Panc1 (cell line): ENCODE measurements around the gene IGIP. TPM values are rescaled to one million over a fixed set of nuclear protein-coding genes. Genes with fewer than 3 reads are reported as not detected.
A peak's percentile ranks its signal among the peaks of the same experiment; 100 is the strongest.

ENCODE experiments used
- ATAC-seq: fragments of 200-7000 bp; cut with Tn5 transposase; 2 replicates; pipeline ENCODE4 v1.9.1; 2020; ENCODE audit warnings: mild to moderate bottlenecking, moderate library complexity
- BruUV-seq: library from RNA; stranded (reverse); fragments of 400-500 nt; replicated peaks from 2 replicates; lab custom pipeline; 2021; lab: Mats Ljungman, UMichigan
- CTCF ChIA-PET: fragments of 300-600 bp; sonication (Branson Sonifier 250); formaldehyde crosslinking; loops from one replicate; lab custom pipeline; 2022; ENCODE audit warnings: antibody characterized with exemption; lab: Charles Lee
- POLR2A ChIA-PET: fragments of 300-600 bp; sonication (Branson Sonifier 250); formaldehyde crosslinking; loops from one replicate; lab custom pipeline; 2022; ENCODE audit warnings: antibody characterized with exemption; lab: Charles Lee
- DNase-seq: peaks from one replicate; pipeline ENCODE4 v3.0.0-alpha.2; 2010; ENCODE audit warnings: low read depth, low spot score
- H3K27ac ChIP-seq: 2 replicates; pipeline ENCODE4 v1.5.1; 2011; ENCODE audit warnings: mild to moderate bottlenecking, low read length, inconsistent platforms
- H3K27me3 ChIP-seq: fragments of 200-500 bp; sonication (Bioruptor generic); 2 replicates; pipeline ENCODE4 v1.6.0; 2014; ENCODE audit warnings: low read length, inconsistent platforms; ENCODE audit not compliant: control insufficient read depth, insufficient read depth
- H3K36me3 ChIP-seq: fragments of 200-500 bp; sonication (Bioruptor generic); 2 replicates; pipeline ENCODE4 v1.5.1; 2014; ENCODE audit warnings: inconsistent platforms, mild to moderate bottlenecking, low read length, moderate library complexity; ENCODE audit not compliant: control insufficient read depth, insufficient read depth
- H3K4me1 ChIP-seq: 2 replicates; pipeline ENCODE4 v1.5.1; 2011; ENCODE audit warnings: inconsistent platforms, mild to moderate bottlenecking, low read length, moderate library complexity; ENCODE audit not compliant: control insufficient read depth, insufficient read depth
- H3K4me3 ChIP-seq, 2 experiments: 2 replicates each; pipeline ENCODE4 v1.5.1; 2011 to 2012; ENCODE audit warnings: low read depth in 2 of 2, low read length in 2 of 2, mild to moderate bottlenecking in 2 of 2, inconsistent platforms in 1 of 2, moderate library complexity in 1 of 2
- H3K9me3 ChIP-seq: fragments of 200-500 bp; sonication (Bioruptor generic); 2 replicates; pipeline ENCODE4 v1.5.1; 2014; ENCODE audit warnings: low read depth, mild to moderate bottlenecking, inconsistent platforms, low read length, moderate library complexity; ENCODE audit not compliant: control insufficient read depth, insufficient read depth
- CTCF ChIP-seq: fragments of 450-650 bp; IDR thresholded peaks from 2 replicates; pipeline ENCODE4 v1.5.1; 2017; ENCODE audit warnings: mild to moderate bottlenecking
- POLR2AphosphoS5 ChIP-seq: IDR thresholded peaks from 2 replicates; pipeline ENCODE4 v1.6.1; 2012; ENCODE audit warnings: mild to moderate bottlenecking, low read depth, low read length, moderate library complexity
- REST ChIP-seq, 2 experiments: IDR thresholded peaks; 2 replicates each; pipeline ENCODE4 v1.6.1; 2011 to 2012; ENCODE audit warnings: low read depth in 2 of 2, control low read depth in 1 of 2, low read length in 1 of 2, mild to moderate bottlenecking in 1 of 2, moderate library complexity in 1 of 2; ENCODE audit not compliant: insufficient read depth in 1 of 2
- SIN3A ChIP-seq: IDR thresholded peaks from 2 replicates; pipeline ENCODE4 v1.6.1; 2012; ENCODE audit warnings: low read depth, mild to moderate bottlenecking, low read length, moderate library complexity, borderline replicate concordance; ENCODE audit not compliant: insufficient read depth
- TCF7L2 ChIP-seq: IDR thresholded peaks from 2 replicates; pipeline ENCODE4 v1.6.1; 2011; ENCODE audit warnings: mild to moderate bottlenecking, low read depth, low read length, inconsistent platforms
- in situ Hi-C: cut with HindIII; loops from 2 replicates; pipeline ENCODE4 v1.10.0; 2016; ENCODE audit warnings: low sequenced_read_pairs, low pct_unique_long_range_greater_than_20kb
- intact Hi-C: fragments of 100-400 bp; cut with micrococcal nuclease; formaldehyde crosslinking; loops from one replicate; pipeline ENCODE4 v1.10.0; 2022; ENCODE audit not compliant: unreplicated experiment
- total RNA-seq: library from RNA; stranded (reverse); gene quantifications from one replicate; pipeline ENCODE4 v1.2.1, GENCODE V29; 2021; ENCODE audit not compliant: unreplicated experiment

Gene IGIP
- total RNA-seq, 1 experiment from 2014 or later: 7.7 TPM

GRCh38 chr5:140108093-140109017 is 17.4 kb upstream of the IGIP start:
- intact Hi-C loops: no loop called here
- ATAC-seq (peak; percentile 16; the same call in 1 of the 2 replicates), DNase-seq (no peak)
- Histone ChIP-seq H3K27ac (peak overlapping the region; percentile 96), H3K27me3 (no peaks in the 10 kb centered on the region), H3K36me3 (no peaks in the 10 kb centered on the region; the same call in 1 of the 2 replicates), H3K4me3 (peak overlapping the region; percentile 87 to 93), H3K4me1 (peaks cover 42% of the 10 kb centered on the region), H3K9me3 (no peaks in the 10 kb centered on the region)
- in situ Hi-C loops: no loop called here
- ChIA-PET POLR2A (interaction anchor here (0.6 kb wide), 1 partner anchor 69 kb away, joined by 6 read pairs; no protein-coding TSS in a partner anchor), CTCF (interaction anchor here (0.6 kb wide), 4 partner anchors 30 to 108 kb away, joined by 3 to 5 read pairs (median 4); no protein-coding TSS in a partner anchor)
- TF ChIP-seq POLR2AphosphoS5 (no peak), SIN3A (0 out of 2 replicates have a peak, but pooled peaks have one; percentile 15)
- BruUV-seq: no TSS peak

- ChIA-PET CTCF (no interaction called here), POLR2A (no interaction called here)
- TF ChIP-seq SIN3A (no peak; the same call in 1 of the 2 replicates), POLR2AphosphoS5 (no peak), REST (IDR thresholded peaks at IDR 0.05; ENCODE audit: insufficient read depth in 1 of 2, low read depth in 2 of 2, low read length in 1 of 2) (no peak), CTCF (no peak), TCF7L2 (no peak)
- H3K36me3 ChIP-seq: no peaks in the 10 kb centered on the region; the same call in 1 of the 2 replicates
- intact Hi-C loops: no loop called here
- TSS peak; percentile 80 for BruUV-seq
- in situ Hi-C loops: no loop called here
- peaks cover 42% of the 10 kb centered on the region for H3K4me1 ChIP-seq
- H3K27me3 ChIP-seq: no peaks in the 10 kb centered on the region
- ATAC-seq (no peak), DNase-seq (no peak)
- H3K9me3 ChIP-seq: no peaks in the 10 kb centered on the region
- peak overlapping the region; percentile 96 for H3K27ac ChIP-seq
- peak overlapping the region; percentile 87 to 93 for H3K4me3 ChIP-seq
Observed at GRCh38 chr5:140109018-140109758, 16.5 kb upstream of the IGIP start.
